Nephron progenitor cell (in vitro differentiated cells): ENCODE data around the gene TP63.

Source experiments
- DNase-seq: peaks from one replicate; pipeline ENCODE4 v3.0.0; 2021
- H3K27ac Mint-ChIP-seq: 2 replicates; pipeline ENCODE4 v1.8.0; 2021; ENCODE audit warnings: mild to moderate bottlenecking, moderate library complexity, mixed read lengths
- H3K27me3 Mint-ChIP-seq: 2 replicates; pipeline ENCODE4 v1.8.0; 2021; ENCODE audit warnings: mild to moderate bottlenecking, low read depth, mixed read lengths; ENCODE audit not compliant: poor library complexity
- H3K36me3 Mint-ChIP-seq: 2 replicates; pipeline ENCODE4 v1.8.0; 2021; ENCODE audit warnings: low read depth, mixed read lengths
- H3K4me1 Mint-ChIP-seq: 2 replicates; pipeline ENCODE4 v1.8.0; 2021; ENCODE audit warnings: mixed read lengths
- H3K4me3 Mint-ChIP-seq: 2 replicates; pipeline ENCODE4 v1.8.0; 2021; ENCODE audit warnings: mild to moderate bottlenecking, moderate library complexity, mixed read lengths
- H3K9me3 Mint-ChIP-seq: 2 replicates; pipeline ENCODE4 v1.8.0; 2021; ENCODE audit warnings: mild to moderate bottlenecking, moderate library complexity, mixed read lengths
- CTCF ChIP-seq: fragments of 200-600 bp; sonication (generic); IDR thresholded peaks from 2 replicates; pipeline ENCODE4 v1.5.0; 2021; ENCODE audit warnings: antibody characterized with exemption

The TP63 gene

GRCh38 chr3:189629803-189630455 is 1.3 kb upstream of the TP63 start:
- Mint-ChIP-seq H3K4me1 (peaks cover 20% of the 10 kb centered on the region), H3K27ac (no peak overlapping the region), H3K4me3 (no peak overlapping the region), H3K36me3 (no peaks in the 10 kb centered on the region), H3K9me3 (no peaks in the 10 kb centered on the region), H3K27me3 (no peaks in the 10 kb centered on the region)
- no peak for TF ChIP-seq CTCF
- no peak for DNase-seq

GRCh38 chr3:189630767-189631372 is 319 bp upstream of the TP63 start:
- H3K27me3 Mint-ChIP-seq, result peaks cover 3% of the 10 kb centered on the region
- H3K36me3 Mint-ChIP-seq, result no peaks in the 10 kb centered on the region
- H3K9me3 Mint-ChIP-seq, result no peaks in the 10 kb centered on the region
- H3K27ac Mint-ChIP-seq, result no peak overlapping the region
- DNase-seq, result no peak
- no peak for TF ChIP-seq CTCF
- H3K4me3 Mint-ChIP-seq, result no peak overlapping the region
- H3K4me1 Mint-ChIP-seq, result peaks cover 20% of the 10 kb centered on the region

GRCh38 chr3:189631409-189631808 is 220 bp downstream of the TP63 start:
- Mint-ChIP-seq H3K27me3 (peaks cover 3% of the 10 kb centered on the region), H3K36me3 (no peaks in the 10 kb centered on the region), H3K9me3 (no peaks in the 10 kb centered on the region), H3K4me1 (peaks cover 18% of the 10 kb centered on the region), H3K4me3 (no peak overlapping the region), H3K27ac (no peak overlapping the region)
- no peak for DNase-seq
- no peak for TF ChIP-seq CTCF

GRCh38 chr3:189632242-189632641 is 1.1 kb downstream of the TP63 start:
- Mint-ChIP-seq H3K9me3 (no peaks in the 10 kb centered on the region), H3K27me3 (peaks cover 3% of the 10 kb centered on the region), H3K27ac (peak overlapping the region; percentile 23), H3K36me3 (no peaks in the 10 kb centered on the region), H3K4me1 (peaks cover 15% of the 10 kb centered on the region), H3K4me3 (no peak overlapping the region)
- TF ChIP-seq CTCF, result no peak
- no peak for DNase-seq

- peaks cover 8% of the 10 kb centered on the region for H3K27me3 Mint-ChIP-seq
- peak overlapping the region; percentile 55 for H3K27ac Mint-ChIP-seq
- H3K4me3 Mint-ChIP-seq, result no peak overlapping the region
- TF ChIP-seq CTCF, result no peak
- peaks cover 15% of the 10 kb centered on the region for H3K4me1 Mint-ChIP-seq
- no peaks in the 10 kb centered on the region for H3K9me3 Mint-ChIP-seq
- no peaks in the 10 kb centered on the region for H3K36me3 Mint-ChIP-seq
- DNase-seq, result no peak
These were observed 4.2 kb downstream of the TP63 start for GRCh38 chr3:189635339-189635738.

- H3K27me3 Mint-ChIP-seq, result peaks cover 8% of the 10 kb centered on the region
- no peaks in the 10 kb centered on the region for H3K9me3 Mint-ChIP-seq
- no peak overlapping the region for H3K27ac Mint-ChIP-seq
- H3K4me3 Mint-ChIP-seq, result no peak overlapping the region
- H3K36me3 Mint-ChIP-seq, result no peaks in the 10 kb centered on the region
- no peak for DNase-seq
- no peak for TF ChIP-seq CTCF
- H3K4me1 Mint-ChIP-seq, result peaks cover 15% of the 10 kb centered on the region
These were observed 4.9 kb downstream of the TP63 start for GRCh38 chr3:189636048-189636447.
